K562 (cell line): ENCODE data around the gene RPTOR.

ENCODE experiments used
- ARID3B ChIP-seq: fragments of 250-450 bp; sonication (Bioruptor Pico); IDR thresholded peaks from 2 replicates; pipeline ENCODE4 v1.4.0; 2020; ENCODE audit warnings: borderline replicate concordance
- CCAR2 ChIP-seq: fragments of 200-400 bp; formaldehyde crosslinking; IDR thresholded peaks from 2 replicates; pipeline ENCODE4 v1.6.1; 2017; ENCODE audit warnings: mild to moderate bottlenecking, low read depth, low read length
- CREB1 ChIP-seq, 2 experiments: sonication (generic) in 1 of 2; formaldehyde crosslinking in 1 of 2; IDR thresholded peaks; 2 replicates each; pipeline versions ENCODE4 v1.6.1 to v1.8.0; 2012 to 2022; ENCODE audit warnings: inconsistent platforms in 1 of 2, mild to moderate bottlenecking in 1 of 2, missing genetic modification reagents in 1 of 2, moderate library complexity in 1 of 2
- THRB ChIP-seq: fragments of 450-650 bp; formaldehyde crosslinking; conservative IDR thresholded peaks from 2 replicates; pipeline ENCODE4 v1.4.0; 2022; ENCODE audit warnings: mild to moderate bottlenecking, missing genetic modification characterization

GRCh38 chr17:80766290-80766855, 221.7 kb downstream of the RPTOR start:
- TF ChIP-seq ARID3B (no peak), CCAR2 (no peak), CREB1 (IDR thresholded peaks at IDR 0.05) (no peak), CREB1 (CRISPR knock-in tag; IDR thresholded peaks at IDR 0.05) (no peak), THRB (CRISPR knock-in tag) (no peak)
